ENCODE results near the gene SLC35E2B.

Gene SLC35E2B

DNA sequence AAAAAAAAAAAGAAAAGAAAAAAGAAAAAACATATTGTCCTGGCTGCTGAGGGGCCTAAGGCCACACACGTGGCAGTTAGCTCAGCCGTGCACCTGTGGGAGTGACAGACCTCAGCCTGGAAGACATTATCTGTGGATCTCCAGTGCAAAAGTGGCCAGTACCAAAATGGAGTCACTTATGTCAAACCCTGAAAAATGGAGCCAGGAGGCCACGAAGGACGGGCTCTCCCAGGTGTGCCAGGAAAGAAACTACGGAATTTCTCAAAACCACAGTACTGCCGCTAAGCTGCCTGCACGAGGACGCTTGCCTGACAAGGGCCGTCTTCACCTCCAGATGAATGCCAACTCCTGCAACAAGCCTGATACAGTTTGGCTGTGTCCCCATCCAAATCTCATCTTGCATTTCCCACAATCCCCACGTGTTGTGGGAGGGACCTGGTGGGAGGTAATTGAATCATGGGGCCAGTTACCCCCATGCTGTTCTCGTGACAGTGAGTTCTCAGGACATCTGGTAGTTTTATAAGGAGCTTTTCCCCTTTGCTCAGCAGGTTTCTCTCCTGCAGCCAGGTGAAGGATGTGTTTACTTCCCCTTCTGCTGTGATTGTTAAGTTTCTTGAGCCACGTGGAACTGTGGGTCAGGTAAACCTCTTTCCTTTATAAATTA is 82.6 kb downstream of the SLC35E2B start:
- Mint-ChIP-seq H3K4me1 (peaks cover 26% of the 10 kb centered on the region), H3K4me3 (no peak overlapping the region), H3K27ac (no peak overlapping the region), H3K27me3 (no peaks in the 10 kb centered on the region), H3K36me3 (ENCODE audit: low read depth) (peaks cover 5% of the 10 kb centered on the region), H3K9me3 (no peaks in the 10 kb centered on the region)
- ATAC-seq: no peak
- DNase-seq: no peak

All from activated naive CD8-positive, alpha-beta T cell treated with anti-CD3 and anti-CD28 coated beads, Interleukin-2, amount 50 U/mL, for 24 hours (primary cell).